GM19438 (cell line): ENCODE measurements around the gene CNST.
"Not testable (repeated sequence)": the region's sequence is repeated elsewhere in the genome, so short reads cannot be mapped to it uniquely, and the experiment has no call there.

Experiments used
- ATAC-seq: cut with Tn5 transposase; IDR thresholded peaks from one replicate; pipeline ENCODE4 v1.9.1; 2021; ENCODE audit warnings: low read depth; ENCODE audit not compliant: unreplicated experiment

Gene CNST

DNA sequence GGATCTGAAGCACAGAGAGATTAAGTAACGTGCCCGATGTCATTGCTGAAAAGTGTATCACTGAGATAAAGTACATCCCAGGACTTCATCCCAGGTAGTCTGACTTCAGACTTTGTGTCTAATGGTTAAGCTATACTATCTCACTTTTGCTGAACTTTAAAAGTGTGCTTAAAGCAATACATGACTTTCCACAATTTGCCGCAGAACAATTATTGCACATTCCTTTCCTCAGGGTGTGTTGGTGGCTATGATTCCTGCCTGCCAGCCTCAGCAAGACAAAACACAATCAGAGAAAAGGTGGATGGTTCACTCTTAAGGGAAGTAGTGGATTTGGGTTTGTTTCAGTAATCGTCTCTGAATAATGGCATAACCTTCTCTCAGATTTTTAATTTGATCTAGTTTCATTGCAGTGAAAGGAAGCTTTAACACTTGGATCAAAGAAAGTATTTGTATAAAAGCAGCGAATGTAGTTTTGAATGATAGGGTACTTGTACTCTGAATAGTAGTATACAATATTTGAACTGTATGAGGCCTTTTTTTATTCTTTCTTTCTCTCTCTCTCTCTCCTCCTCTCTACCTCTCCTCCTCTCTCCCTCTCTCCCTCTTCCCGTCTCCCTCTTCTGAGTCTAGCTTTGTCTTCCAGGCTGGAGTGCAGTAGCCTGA is 47.0 kb downstream of the CNST start:
- ATAC-seq, result no peak

GRCh38 chr1:246617156-246617555 is 50.9 kb downstream of the CNST start:
- no peak for ATAC-seq

GRCh38 chr1:246617768-246618167 is 51.5 kb downstream of the CNST start:
- no peak for ATAC-seq

DNA sequence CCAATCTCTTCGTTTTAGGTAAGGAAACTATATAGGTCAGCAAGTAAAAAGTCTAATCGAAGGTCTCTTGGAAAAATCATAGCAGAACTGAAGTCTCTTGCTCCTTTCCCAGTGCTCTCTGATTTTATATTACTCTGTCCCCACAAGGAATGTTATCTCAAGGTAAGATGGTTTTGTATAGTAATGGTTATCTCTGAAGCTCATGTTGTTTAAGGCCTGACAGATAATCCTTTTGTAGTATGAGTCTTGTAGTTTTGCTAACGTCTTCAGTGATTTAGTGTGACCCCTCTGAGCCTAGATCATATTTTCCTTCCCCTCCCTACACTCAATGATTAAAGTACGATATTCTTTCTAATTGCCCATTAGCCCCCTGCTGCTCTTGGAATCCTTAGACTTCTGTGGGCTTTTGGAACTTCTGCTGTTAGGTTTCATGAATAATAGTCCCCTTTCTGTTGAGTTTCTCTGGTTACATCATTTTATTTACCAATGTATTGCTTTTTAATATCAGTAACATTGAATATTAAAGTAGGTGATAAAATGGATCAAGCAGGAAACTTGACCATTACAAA is 52.1 kb downstream of the CNST start:
- no peak for ATAC-seq

DNA sequence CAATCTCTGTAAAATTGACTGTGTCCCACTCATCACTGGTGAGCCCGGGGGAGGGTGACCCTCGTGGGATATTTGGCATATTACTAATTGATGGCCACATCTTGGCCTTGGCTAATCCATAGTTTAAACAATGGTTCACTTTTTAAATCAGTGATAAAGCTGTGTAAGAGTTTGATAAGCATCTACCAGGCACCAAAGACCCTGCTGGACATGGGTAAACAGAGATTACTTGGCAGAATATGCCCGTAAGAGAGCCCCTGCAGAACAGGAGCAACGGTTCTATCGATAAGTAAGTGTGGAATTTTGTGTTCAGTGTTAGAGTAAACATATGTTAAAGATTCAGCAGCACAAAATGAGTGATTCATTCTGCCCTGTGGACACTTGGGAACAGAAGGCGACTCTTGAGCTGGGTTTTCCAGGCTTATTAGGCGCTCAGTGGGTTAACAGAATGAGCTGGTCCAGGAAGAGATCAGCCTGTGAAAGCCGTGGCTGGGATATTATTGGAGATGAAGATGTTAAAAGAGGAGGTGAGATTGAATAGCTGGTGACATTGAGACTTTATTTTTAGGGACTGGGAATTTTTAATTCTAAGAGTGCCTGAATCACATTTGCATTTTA is 55.9 kb downstream of the CNST start:
- ATAC-seq, result no peak

DNA sequence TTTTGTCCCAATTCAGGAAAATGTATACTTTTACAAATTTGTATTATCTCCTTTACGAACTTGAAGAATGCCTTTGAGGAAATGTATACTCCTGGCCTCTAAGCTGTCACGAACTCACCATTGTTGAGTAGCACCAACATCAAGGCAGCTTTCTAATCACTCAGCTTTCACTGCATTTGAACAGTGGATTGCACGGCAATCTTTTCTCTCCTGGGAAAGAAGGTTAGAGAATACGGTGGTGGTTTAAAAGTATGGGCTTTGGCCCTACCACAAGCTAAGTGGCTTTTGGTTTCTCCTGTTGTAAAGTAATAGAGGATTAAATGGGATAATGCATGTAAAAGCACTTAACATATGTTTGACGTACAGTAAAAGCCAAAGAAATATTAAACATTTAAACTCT is 57.8 kb downstream of the CNST start:
- no peak for ATAC-seq

- ATAC-seq, result peak; percentile 88
These were observed 62.8 kb downstream of the CNST start for GRCh38 chr1:246629030-246629429.

- ATAC-seq, result no peak
These were observed 63.7 kb downstream of the CNST start for GRCh38 chr1:246629976-246630375.

- ATAC-seq, result no peak
These were observed 65.2 kb downstream of the CNST start for GRCh38 chr1:246631426-246631825.

GRCh38 chr1:246632281-246633168 is 66.3 kb downstream of the CNST start:
- ATAC-seq, result no peak

GRCh38 chr1:246634659-246635058 is 68.4 kb downstream of the CNST start:
- not testable (repeated sequence) for ATAC-seq

- no peak for ATAC-seq
These were observed 72.8 kb downstream of the CNST start for GRCh38 chr1:246638941-246639655.

- ATAC-seq, result no peak
These were observed 73.5 kb downstream of the CNST start for GRCh38 chr1:246639732-246640131.

DNA sequence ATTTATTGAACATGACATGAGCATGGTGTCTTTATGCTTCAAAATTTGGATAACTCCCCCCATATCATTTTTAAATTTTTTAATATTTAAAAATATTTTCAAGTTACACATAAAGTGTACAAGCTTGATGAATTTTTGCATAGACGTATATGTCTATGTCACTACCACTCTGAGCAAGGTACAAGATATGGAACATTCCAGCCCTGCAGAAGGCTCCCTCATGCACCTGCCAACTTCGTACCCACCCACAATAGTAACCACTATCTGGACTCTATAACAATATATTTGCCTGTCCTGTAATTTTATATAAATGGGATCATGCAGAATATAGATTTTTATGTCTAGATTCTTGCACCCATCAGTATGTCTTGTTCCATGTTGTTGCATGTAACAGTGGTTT is 74.5 kb downstream of the CNST start:
- no peak for ATAC-seq

DNA sequence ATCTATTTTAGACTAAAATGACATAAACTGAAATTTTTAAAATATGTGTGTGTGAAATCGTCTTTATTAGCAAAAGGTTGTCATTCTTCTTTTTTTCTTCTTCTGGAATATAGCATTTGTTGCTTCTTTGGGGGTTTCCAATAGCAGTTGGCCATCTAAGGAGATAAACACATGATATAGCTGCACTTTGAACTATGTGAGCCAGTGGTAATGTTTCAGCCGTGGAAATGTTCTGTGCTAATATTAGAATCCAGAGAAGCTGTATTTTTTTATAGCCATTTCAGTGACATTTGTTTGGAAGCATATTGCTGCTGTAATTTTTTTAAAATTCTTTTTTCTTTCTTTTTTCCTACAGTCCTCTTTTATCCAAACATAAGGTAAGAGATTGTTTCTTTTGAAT is 75.1 kb downstream of the CNST start:
- no peak for ATAC-seq

DNA sequence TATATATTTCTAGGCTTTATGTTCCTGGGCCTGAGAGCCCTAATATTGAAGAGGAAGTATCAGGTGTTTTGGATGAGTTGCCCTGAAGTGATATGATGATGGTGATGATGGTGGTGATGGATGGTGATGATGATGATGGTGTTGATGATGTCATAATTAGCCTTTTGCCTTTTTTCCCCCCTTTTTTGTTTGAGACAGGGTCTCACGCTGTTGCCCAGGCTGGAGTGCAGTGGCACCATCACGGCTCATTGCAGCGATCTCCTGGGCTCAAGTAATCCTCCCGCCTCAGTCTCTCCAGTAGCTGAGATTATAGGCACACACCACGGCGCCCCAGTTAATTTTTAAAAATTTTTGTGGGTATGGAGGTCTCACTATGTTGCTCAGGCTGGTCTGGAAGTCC is 76.5 kb downstream of the CNST start:
- no peak for ATAC-seq

DNA sequence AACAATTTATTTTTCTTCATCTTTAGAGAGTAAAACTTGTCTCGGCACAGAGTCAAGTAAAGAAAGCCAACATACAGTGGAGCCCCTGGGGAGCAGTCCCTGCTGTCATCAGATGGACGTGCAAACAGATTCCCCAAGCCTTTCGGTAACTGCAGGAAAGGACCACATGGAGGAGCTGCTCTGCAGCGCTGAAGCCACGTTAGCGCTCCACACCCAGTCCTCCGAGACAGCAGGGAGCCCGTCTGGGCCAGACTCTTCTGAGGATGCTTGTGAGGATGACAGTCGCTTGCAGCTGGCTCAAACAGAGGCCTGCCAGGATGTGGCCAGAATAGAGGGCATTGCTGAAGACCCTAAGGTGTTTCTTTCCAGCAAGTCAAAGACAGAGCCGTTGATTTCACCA is 80.9 kb downstream of the CNST start:
- no peak for ATAC-seq

DNA sequence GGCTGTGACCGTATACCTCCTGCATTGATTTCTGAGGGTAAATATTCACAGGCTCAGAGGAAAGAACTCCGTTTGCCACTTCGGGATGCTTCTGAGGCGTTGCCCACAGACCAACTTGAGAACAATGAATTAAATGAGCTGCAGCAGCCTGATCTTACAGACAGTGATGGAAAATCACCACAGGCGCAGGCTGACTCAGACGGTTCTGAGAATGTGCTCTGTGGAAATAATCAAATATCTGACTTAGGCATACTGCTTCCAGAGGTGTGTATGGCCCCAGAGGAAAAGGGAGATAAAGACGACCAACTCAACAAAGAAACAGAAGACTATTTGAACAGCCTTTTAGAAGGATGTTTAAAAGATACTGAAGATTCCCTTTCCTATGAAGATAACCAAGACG is 81.3 kb downstream of the CNST start:
- no peak for ATAC-seq

DNA sequence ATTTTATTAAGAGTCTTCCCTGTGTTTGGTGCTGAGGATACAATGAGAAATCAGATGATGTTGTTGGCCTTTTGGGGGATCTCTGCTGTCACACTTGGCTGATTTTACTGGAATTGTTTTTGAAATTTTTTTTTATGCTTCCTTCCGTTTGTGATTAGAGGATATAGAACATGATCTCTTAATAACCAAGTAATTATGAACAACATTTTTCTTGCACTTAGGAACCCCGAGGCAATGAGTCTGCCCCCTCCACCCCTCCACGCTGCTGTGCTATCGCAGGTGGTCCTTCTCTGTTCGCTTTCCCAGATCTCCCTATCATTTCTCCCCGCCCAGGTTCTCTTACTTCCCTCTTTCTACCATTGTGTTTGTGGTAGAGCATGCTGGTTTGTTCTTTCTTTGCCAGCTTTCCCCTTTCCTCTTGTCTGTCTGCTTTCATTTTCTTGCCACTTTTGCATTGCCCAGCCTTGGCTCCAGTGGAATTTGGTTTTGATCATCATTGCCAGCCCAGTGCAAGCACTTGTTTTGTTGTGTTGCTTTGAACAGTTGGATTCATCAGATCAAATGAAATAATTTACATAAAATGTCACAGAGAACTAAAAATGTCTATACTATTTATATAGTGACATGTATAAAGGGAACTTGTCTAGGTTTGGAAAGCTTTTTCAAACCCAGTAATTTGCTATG is 84.9 kb downstream of the CNST start:
- no peak for ATAC-seq

- no peak for ATAC-seq
These were observed 92.3 kb downstream of the CNST start for GRCh38 chr1:246658567-246658966.
